Panc1 (cell line): ENCODE measurements around the gene MAMSTR. TPM values are rescaled to one million over a fixed set of nuclear protein-coding genes. Genes with fewer than 3 reads are reported as not detected.

Experiments used
- ATAC-seq: fragments of 200-7000 bp; cut with Tn5 transposase; 2 replicates; pipeline ENCODE4 v1.9.1; 2020; ENCODE audit warnings: mild to moderate bottlenecking, moderate library complexity
- BruUV-seq: library from RNA; stranded (reverse); fragments of 400-500 nt; replicated peaks from 2 replicates; lab custom pipeline; 2021; lab: Mats Ljungman, UMichigan
- CTCF ChIA-PET: fragments of 300-600 bp; sonication (Branson Sonifier 250); formaldehyde crosslinking; loops from one replicate; lab custom pipeline; 2022; ENCODE audit warnings: antibody characterized with exemption; lab: Charles Lee
- POLR2A ChIA-PET: fragments of 300-600 bp; sonication (Branson Sonifier 250); formaldehyde crosslinking; loops from one replicate; lab custom pipeline; 2022; ENCODE audit warnings: antibody characterized with exemption; lab: Charles Lee
- DNase-seq: peaks from one replicate; pipeline ENCODE4 v3.0.0-alpha.2; 2010; ENCODE audit warnings: low read depth, low spot score
- H3K27ac ChIP-seq: 2 replicates; pipeline ENCODE4 v1.5.1; 2011; ENCODE audit warnings: mild to moderate bottlenecking, low read length, inconsistent platforms
- H3K27me3 ChIP-seq: fragments of 200-500 bp; sonication (Bioruptor generic); 2 replicates; pipeline ENCODE4 v1.6.0; 2014; ENCODE audit warnings: low read length, inconsistent platforms; ENCODE audit not compliant: control insufficient read depth, insufficient read depth
- H3K36me3 ChIP-seq: fragments of 200-500 bp; sonication (Bioruptor generic); 2 replicates; pipeline ENCODE4 v1.5.1; 2014; ENCODE audit warnings: inconsistent platforms, mild to moderate bottlenecking, low read length, moderate library complexity; ENCODE audit not compliant: control insufficient read depth, insufficient read depth
- H3K4me1 ChIP-seq: 2 replicates; pipeline ENCODE4 v1.5.1; 2011; ENCODE audit warnings: inconsistent platforms, mild to moderate bottlenecking, low read length, moderate library complexity; ENCODE audit not compliant: control insufficient read depth, insufficient read depth
- H3K4me3 ChIP-seq, 2 experiments: 2 replicates each; pipeline ENCODE4 v1.5.1; 2011 to 2012; ENCODE audit warnings: low read depth in 2 of 2, low read length in 2 of 2, mild to moderate bottlenecking in 2 of 2, inconsistent platforms in 1 of 2, moderate library complexity in 1 of 2
- H3K9me3 ChIP-seq: fragments of 200-500 bp; sonication (Bioruptor generic); 2 replicates; pipeline ENCODE4 v1.5.1; 2014; ENCODE audit warnings: low read depth, mild to moderate bottlenecking, inconsistent platforms, low read length, moderate library complexity; ENCODE audit not compliant: control insufficient read depth, insufficient read depth
- POLR2AphosphoS5 ChIP-seq: IDR thresholded peaks from 2 replicates; pipeline ENCODE4 v1.6.1; 2012; ENCODE audit warnings: mild to moderate bottlenecking, low read depth, low read length, moderate library complexity
- SIN3A ChIP-seq: IDR thresholded peaks from 2 replicates; pipeline ENCODE4 v1.6.1; 2012; ENCODE audit warnings: low read depth, mild to moderate bottlenecking, low read length, moderate library complexity, borderline replicate concordance; ENCODE audit not compliant: insufficient read depth
- TCF7L2 ChIP-seq: IDR thresholded peaks from 2 replicates; pipeline ENCODE4 v1.6.1; 2011; ENCODE audit warnings: mild to moderate bottlenecking, low read depth, low read length, inconsistent platforms
- in situ Hi-C: cut with HindIII; loops from 2 replicates; pipeline ENCODE4 v1.10.0; 2016; ENCODE audit warnings: low sequenced_read_pairs, low pct_unique_long_range_greater_than_20kb
- intact Hi-C: fragments of 100-400 bp; cut with micrococcal nuclease; formaldehyde crosslinking; loops from one replicate; pipeline ENCODE4 v1.10.0; 2022; ENCODE audit not compliant: unreplicated experiment
- total RNA-seq: library from RNA; stranded (reverse); gene quantifications from one replicate; pipeline ENCODE4 v1.2.1, GENCODE V29; 2021; ENCODE audit not compliant: unreplicated experiment
- TF ChIP-seq, protein P1 (sequence below), 2 experiments: IDR thresholded peaks; 2 replicates each; pipeline ENCODE4 v1.6.1; 2011 to 2012; ENCODE audit warnings: low read depth in 2 of 2, control low read depth in 1 of 2, low read length in 1 of 2, mild to moderate bottlenecking in 1 of 2, moderate library complexity in 1 of 2; ENCODE audit not compliant: insufficient read depth in 1 of 2
- TF ChIP-seq, protein P2 (sequence below): fragments of 450-650 bp; IDR thresholded peaks from 2 replicates; pipeline ENCODE4 v1.5.1; 2017; ENCODE audit warnings: mild to moderate bottlenecking

The MAMSTR gene
- total RNA-seq, 1 experiment from 2014 or later: 3.3 TPM

GRCh38 chr19:48731452-48731851 is 11.9 kb upstream of the MAMSTR start:
- Histone ChIP-seq H3K27ac (no peak overlapping the region), H3K4me3 (no peak overlapping the region), H3K27me3 (no peaks in the 10 kb centered on the region), H3K4me1 (no peaks in the 10 kb centered on the region), H3K36me3 (no peaks in the 10 kb centered on the region), H3K9me3 (no peaks in the 10 kb centered on the region)
- no peak for ATAC-seq
- intact Hi-C loops (no loop called here), in situ Hi-C loops (no loop called here)
- POLR2A ChIA-PET: no interaction called here
- TF ChIP-seq, protein P1, sequence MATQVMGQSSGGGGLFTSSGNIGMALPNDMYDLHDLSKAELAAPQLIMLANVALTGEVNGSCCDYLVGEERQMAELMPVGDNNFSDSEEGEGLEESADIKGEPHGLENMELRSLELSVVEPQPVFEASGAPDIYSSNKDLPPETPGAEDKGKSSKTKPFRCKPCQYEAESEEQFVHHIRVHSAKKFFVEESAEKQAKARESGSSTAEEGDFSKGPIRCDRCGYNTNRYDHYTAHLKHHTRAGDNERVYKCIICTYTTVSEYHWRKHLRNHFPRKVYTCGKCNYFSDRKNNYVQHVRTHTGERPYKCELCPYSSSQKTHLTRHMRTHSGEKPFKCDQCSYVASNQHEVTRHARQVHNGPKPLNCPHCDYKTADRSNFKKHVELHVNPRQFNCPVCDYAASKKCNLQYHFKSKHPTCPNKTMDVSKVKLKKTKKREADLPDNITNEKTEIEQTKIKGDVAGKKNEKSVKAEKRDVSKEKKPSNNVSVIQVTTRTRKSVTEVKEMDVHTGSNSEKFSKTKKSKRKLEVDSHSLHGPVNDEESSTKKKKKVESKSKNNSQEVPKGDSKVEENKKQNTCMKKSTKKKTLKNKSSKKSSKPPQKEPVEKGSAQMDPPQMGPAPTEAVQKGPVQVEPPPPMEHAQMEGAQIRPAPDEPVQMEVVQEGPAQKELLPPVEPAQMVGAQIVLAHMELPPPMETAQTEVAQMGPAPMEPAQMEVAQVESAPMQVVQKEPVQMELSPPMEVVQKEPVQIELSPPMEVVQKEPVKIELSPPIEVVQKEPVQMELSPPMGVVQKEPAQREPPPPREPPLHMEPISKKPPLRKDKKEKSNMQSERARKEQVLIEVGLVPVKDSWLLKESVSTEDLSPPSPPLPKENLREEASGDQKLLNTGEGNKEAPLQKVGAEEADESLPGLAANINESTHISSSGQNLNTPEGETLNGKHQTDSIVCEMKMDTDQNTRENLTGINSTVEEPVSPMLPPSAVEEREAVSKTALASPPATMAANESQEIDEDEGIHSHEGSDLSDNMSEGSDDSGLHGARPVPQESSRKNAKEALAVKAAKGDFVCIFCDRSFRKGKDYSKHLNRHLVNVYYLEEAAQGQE (IDR thresholded peaks at IDR 0.05; ENCODE audit: insufficient read depth in 1 of 2, low read depth in 2 of 2, low read length in 1 of 2): no peak
- TF ChIP-seq SIN3A (no peak), POLR2AphosphoS5 (no peak), TCF7L2 (no peak)
- TF ChIP-seq, protein P2, sequence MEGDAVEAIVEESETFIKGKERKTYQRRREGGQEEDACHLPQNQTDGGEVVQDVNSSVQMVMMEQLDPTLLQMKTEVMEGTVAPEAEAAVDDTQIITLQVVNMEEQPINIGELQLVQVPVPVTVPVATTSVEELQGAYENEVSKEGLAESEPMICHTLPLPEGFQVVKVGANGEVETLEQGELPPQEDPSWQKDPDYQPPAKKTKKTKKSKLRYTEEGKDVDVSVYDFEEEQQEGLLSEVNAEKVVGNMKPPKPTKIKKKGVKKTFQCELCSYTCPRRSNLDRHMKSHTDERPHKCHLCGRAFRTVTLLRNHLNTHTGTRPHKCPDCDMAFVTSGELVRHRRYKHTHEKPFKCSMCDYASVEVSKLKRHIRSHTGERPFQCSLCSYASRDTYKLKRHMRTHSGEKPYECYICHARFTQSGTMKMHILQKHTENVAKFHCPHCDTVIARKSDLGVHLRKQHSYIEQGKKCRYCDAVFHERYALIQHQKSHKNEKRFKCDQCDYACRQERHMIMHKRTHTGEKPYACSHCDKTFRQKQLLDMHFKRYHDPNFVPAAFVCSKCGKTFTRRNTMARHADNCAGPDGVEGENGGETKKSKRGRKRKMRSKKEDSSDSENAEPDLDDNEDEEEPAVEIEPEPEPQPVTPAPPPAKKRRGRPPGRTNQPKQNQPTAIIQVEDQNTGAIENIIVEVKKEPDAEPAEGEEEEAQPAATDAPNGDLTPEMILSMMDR: no peak
- no TSS peak for BruUV-seq
- no peak for DNase-seq
- CTCF ChIA-PET: no interaction called here

GRCh38 chr19:48728911-48729664 is 9.6 kb upstream of the MAMSTR start:
- Histone ChIP-seq H3K4me1 (no peaks in the 10 kb centered on the region), H3K27me3 (no peaks in the 10 kb centered on the region), H3K4me3 (no peak overlapping the region), H3K36me3 (no peaks in the 10 kb centered on the region), H3K27ac (no peak overlapping the region), H3K9me3 (no peaks in the 10 kb centered on the region)
- DNase-seq: no peak
- CTCF ChIA-PET: no interaction called here
- ATAC-seq: no peak
- in situ Hi-C loops (no loop called here), intact Hi-C loops (no loop called here)
- BruUV-seq: no TSS peak
- POLR2A ChIA-PET: no interaction called here
- no peak for TF ChIP-seq SIN3A

DNA sequence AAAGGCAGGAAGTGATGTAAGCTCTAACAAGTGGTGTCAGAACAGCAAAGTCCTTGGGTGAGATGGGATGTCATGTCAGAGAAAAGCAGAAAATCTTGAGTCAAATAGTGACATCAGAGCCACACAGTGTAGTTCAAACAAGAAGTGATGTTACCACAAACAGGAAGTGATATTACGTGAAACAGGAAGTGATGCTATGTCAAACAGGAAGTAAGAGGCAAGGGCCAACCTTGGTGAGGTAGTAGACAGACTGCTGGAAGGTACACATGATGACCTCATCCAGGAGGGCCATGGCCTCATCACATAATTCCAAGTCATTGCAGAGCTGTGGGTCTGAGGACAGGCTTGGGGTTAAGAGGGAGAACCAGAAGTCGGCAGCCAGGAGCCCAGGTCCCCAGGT is 7.0 kb upstream of the MAMSTR start:
- no TSS peak for BruUV-seq
- ATAC-seq (no peak), DNase-seq (no peak)
- in situ Hi-C loops (no loop called here), intact Hi-C loops (no loop called here)
- Histone ChIP-seq H3K27me3 (no peaks in the 10 kb centered on the region), H3K4me3 (no peak overlapping the region), H3K27ac (no peak overlapping the region), H3K4me1 (no peaks in the 10 kb centered on the region), H3K9me3 (no peaks in the 10 kb centered on the region), H3K36me3 (no peaks in the 10 kb centered on the region)
- CTCF ChIA-PET: no interaction called here
- TF ChIP-seq, protein P1 (IDR thresholded peaks at IDR 0.05; ENCODE audit: insufficient read depth in 1 of 2, low read depth in 2 of 2, low read length in 1 of 2): no peak
- TF ChIP-seq TCF7L2: no peak
- POLR2A ChIA-PET: interaction anchor here (0.6 kb wide), 1 partner anchor 9 kb away, joined by 6 read pairs; no protein-coding TSS in a partner anchor
